ENCODE results near the gene RPN1. TPM values are rescaled to one million over a fixed set of nuclear protein-coding genes. Genes with fewer than 3 reads are reported as not detected.

The RPN1 gene
- total and polyA plus RNA-seq, 2 of the 13 experiments (the other 11 are each of a cell fraction or from before 2014, with no cell fraction given) = 290 to 342 TPM

- TF ChIP-seq ZNF589 (CRISPR knock-in tag; conservative IDR thresholded peaks at IDR 0.05) (peak; percentile 75; the same call in 1 of the 2 replicates), MXI1 (IDR thresholded peaks at IDR 0.05; ENCODE audit: borderline replicate concordance, low read depth, low read length) (peak; percentile 72; the same call in 1 of the 3 replicates), MIER3 (CRISPR knock-in tag; IDR thresholded peaks at IDR 0.05; ENCODE audit: borderline replicate concordance) (peak; percentile 92), ZNF232 (CRISPR knock-in tag; IDR thresholded peaks at IDR 0.05; ENCODE audit: borderline replicate concordance) (0 out of 2 replicates have a peak, but pooled peaks have one; percentile 12), ZNF350 (CRISPR knock-in tag; IDR thresholded peaks at IDR 0.05; ENCODE audit: borderline replicate concordance, low read depth) (peak; percentile 93; the same call in 1 of the 2 replicates), KDM1A (CRISPR knock-in tag; IDR thresholded peaks at IDR 0.05) (no peak), HNRNPL (IDR thresholded peaks at IDR 0.05; ENCODE audit: low read depth, low read length) (no peak), ZNF777 (CRISPR knock-in tag; IDR thresholded peaks at IDR 0.05) (peak; percentile 68), TGIF2 (CRISPR knock-in tag; IDR thresholded peaks at IDR 0.05) (peak; percentile 81; the same call in 1 of the 2 replicates), ZNF574 (CRISPR knock-in tag; IDR thresholded peaks at IDR 0.05) (peak; percentile 88), CBX2 (IDR thresholded peaks at IDR 0.05; ENCODE audit: low read depth, low read length) (no peak), CBX2 (CRISPR knock-in tag; IDR thresholded peaks at IDR 0.05; ENCODE audit: low read depth) (0 out of 2 replicates have a peak, but pooled peaks have one; percentile 79), ZNF256 (CRISPR knock-in tag; conservative IDR thresholded peaks at IDR 0.05) (no peak), ZFP91 (CRISPR knock-in tag; IDR thresholded peaks at IDR 0.05; ENCODE audit: borderline replicate concordance) (peak; percentile 94; the same call in 1 of the 2 replicates), SOX13 (IDR thresholded peaks at IDR 0.05) (no peak), SOX13 (CRISPR knock-in tag; conservative IDR thresholded peaks at IDR 0.05 in 1 of 2, IDR thresholded peaks at IDR 0.05 in 1 of 2) (no peak; a peak in 2 of 4 replicates), ATF5 (CRISPR knock-in tag; IDR thresholded peaks at IDR 0.05; ENCODE audit: low read depth) (no peak), SP2 (CRISPR knock-in tag; IDR thresholded peaks at IDR 0.05) (peak; percentile 53), DNMT3B (CRISPR knock-in tag; conservative IDR thresholded peaks at IDR 0.05) (0 out of 2 replicates have a peak, but pooled peaks have one; percentile 33)
- TF ChIP-seq, protein P1, sequence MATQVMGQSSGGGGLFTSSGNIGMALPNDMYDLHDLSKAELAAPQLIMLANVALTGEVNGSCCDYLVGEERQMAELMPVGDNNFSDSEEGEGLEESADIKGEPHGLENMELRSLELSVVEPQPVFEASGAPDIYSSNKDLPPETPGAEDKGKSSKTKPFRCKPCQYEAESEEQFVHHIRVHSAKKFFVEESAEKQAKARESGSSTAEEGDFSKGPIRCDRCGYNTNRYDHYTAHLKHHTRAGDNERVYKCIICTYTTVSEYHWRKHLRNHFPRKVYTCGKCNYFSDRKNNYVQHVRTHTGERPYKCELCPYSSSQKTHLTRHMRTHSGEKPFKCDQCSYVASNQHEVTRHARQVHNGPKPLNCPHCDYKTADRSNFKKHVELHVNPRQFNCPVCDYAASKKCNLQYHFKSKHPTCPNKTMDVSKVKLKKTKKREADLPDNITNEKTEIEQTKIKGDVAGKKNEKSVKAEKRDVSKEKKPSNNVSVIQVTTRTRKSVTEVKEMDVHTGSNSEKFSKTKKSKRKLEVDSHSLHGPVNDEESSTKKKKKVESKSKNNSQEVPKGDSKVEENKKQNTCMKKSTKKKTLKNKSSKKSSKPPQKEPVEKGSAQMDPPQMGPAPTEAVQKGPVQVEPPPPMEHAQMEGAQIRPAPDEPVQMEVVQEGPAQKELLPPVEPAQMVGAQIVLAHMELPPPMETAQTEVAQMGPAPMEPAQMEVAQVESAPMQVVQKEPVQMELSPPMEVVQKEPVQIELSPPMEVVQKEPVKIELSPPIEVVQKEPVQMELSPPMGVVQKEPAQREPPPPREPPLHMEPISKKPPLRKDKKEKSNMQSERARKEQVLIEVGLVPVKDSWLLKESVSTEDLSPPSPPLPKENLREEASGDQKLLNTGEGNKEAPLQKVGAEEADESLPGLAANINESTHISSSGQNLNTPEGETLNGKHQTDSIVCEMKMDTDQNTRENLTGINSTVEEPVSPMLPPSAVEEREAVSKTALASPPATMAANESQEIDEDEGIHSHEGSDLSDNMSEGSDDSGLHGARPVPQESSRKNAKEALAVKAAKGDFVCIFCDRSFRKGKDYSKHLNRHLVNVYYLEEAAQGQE (IDR thresholded peaks at IDR 0.05; ENCODE audit: borderline replicate concordance in 1 of 2, low read depth in 1 of 2, low read length in 2 of 2) = 0 out of 4 replicates have a peak, but pooled peaks of 1 of the 2 experiments have one; percentile 44
Observed at GRCh38 chr3:128680603-128681368, 30.2 kb upstream of the RPN1 start (continued).

Data from HepG2 (cell line).